GM04504 (cell line): ENCODE data around the gene TRAF3.
"Not testable (repeated sequence)": the region's sequence is repeated elsewhere in the genome, so short reads cannot be mapped to it uniquely, and the experiment has no call there.

ENCODE experiments used
- DNase-seq: peaks from one replicate; pipeline ENCODE4 v3.0.0-alpha.2; 2012; ENCODE audit warnings: low read depth

TRAF3 gene

DNA sequence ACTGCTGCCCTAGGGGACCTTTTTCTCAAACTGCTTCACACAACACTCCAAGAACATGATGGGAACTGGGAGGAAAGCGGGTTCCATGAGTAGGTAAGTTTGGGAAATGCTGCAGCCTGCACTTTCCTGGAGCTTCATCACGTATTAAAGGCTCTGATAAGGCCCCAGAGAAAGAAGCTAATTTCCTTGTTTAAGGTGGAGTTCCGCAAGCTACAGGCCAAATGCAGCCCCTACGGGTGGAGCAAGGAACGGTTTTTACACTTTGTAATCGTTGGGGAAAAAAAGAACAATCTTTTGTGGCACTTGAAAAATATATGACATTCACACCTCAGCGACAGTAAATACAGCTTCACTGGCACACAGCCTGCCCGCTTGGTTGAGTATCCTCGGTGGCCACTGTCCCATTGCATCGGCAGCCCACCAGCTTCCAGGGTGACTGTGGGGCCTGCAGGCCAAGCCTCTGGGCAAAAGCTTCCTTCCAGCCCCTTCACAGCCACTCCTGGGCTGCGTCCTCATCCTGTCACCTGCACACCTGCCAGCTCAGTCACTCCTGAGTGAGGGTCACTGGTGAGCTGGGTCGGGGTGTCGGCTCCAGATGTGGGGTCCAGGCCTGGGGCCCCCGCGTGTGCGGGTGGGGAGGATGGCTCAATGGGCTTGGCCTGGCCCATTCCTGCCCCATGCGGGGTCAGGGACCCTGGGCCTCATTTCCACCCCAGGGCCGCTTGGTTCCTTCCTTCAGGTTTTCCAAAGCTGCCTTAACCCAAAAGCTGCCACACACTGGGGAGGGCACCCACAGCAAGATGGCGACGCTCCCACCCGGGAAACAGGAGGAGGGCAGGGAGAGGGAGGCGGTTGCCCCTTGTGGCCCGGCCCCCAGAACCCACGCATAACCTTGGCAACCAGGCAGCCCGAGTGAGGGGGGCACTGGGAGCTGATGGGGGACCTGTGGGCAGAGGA lies 147.7 kb downstream of the TRAF3 start:
- no peak for DNase-seq

GRCh38 chr14:102925646-102926045 lies 148.4 kb downstream of the TRAF3 start:
- no peak for DNase-seq

DNA sequence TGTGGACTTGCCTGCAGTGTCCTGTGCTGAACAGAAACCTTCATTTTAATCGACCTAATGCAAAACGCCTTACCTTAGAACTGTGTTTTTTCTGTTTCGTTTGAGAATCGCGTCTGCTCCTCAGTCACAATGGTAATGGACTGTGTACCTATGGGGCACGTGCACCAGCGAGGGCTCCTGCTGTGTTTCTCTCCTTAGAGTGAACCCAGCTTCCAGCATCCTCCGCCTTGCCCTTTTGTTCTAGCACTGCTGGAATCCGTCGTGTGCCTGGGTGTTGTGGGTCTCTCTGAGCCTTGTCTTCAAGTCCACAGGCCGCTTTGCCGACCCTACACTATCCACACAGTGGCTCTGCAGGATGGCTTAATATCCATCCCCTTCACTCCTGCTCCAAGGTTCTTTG lies 148.9 kb downstream of the TRAF3 start:
- DNase-seq: no peak

- DNase-seq: not testable (repeated sequence)
These were observed 149.6 kb downstream of the TRAF3 start for GRCh38 chr14:102926840-102927239.

GRCh38 chr14:102927346-102927877 lies 150.2 kb downstream of the TRAF3 start:
- no peak for DNase-seq

- DNase-seq: no peak
These were observed 150.7 kb downstream of the TRAF3 start for GRCh38 chr14:102927878-102928411.

- DNase-seq: no peak
These were observed 151.4 kb downstream of the TRAF3 start for GRCh38 chr14:102928412-102929240.

DNA sequence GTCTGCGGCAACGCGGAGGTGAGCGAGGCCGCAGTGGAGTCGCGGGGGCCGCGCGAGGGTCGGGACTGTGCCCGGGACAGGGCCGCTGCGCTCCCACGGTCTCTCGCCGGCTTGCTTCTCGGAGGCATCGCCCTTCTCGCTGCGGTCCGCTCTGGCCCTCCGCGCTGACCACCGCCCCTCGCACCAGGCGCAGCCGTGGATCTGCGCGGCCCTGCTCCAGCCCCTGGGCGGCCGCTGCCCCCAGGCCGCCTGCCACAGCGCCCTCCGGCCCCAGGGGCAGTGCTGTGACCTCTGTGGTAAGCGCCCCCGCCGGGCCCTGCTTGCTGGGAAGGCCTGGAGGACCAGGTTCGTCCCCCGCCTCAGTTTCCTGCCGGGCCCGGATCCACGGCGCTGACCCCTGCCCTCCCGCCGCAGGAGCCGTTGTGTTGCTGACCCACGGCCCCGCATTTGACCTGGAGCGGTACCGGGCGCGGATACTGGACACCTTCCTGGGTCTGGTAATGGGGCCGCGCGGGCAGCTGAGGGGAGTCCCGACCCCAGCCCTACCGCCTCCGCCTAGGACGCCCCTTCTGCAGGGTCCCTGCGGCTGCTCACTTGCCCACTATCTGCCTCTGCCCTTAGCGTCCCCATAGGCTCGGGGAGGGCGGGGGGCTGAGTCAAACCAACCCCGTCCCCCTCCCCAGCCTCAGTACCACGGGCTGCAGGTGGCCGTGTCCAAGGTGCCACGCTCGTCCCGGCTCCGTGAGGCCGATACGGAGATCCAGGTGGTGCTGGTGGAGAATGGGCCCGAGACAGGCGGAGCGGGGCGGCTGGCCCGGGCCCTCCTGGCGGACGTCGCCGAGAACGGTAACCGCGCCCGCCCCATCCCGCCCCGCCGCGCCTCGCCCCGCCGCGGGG lies 152.2 kb downstream of the TRAF3 start:
- DNase-seq: no peak

DNA sequence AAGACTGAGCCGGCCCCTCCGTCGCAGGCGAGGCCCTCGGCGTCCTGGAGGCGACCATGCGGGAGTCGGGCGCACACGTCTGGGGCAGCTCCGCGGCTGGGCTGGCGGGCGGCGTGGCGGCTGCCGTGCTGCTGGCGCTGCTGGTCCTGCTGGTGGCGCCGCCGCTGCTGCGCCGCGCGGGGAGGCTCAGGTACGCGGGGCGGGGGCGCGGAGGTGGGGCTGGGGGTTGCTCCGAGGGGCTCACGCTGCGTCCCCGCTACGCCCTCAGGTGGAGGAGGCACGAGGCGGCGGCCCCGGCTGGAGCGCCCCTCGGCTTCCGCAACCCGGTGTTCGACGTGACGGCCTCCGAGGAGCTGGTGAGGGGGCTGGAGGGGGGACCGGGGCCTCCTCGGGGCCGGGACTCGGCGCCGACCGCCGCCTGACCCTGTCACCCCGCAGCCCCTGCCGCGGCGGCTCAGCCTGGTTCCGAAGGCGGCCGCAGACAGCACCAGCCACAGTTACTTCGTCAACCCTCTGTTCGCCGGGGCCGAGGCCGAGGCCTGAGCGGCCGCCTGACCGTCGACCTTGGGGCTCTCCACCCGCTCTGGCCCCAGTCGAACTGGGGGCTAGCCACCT lies 153.0 kb downstream of the TRAF3 start:
- DNase-seq: no peak

GRCh38 chr14:102930753-102931579 lies 153.7 kb downstream of the TRAF3 start:
- DNase-seq: no peak

GRCh38 chr14:102931580-102932285 lies 154.5 kb downstream of the TRAF3 start:
- DNase-seq: no peak

DNA sequence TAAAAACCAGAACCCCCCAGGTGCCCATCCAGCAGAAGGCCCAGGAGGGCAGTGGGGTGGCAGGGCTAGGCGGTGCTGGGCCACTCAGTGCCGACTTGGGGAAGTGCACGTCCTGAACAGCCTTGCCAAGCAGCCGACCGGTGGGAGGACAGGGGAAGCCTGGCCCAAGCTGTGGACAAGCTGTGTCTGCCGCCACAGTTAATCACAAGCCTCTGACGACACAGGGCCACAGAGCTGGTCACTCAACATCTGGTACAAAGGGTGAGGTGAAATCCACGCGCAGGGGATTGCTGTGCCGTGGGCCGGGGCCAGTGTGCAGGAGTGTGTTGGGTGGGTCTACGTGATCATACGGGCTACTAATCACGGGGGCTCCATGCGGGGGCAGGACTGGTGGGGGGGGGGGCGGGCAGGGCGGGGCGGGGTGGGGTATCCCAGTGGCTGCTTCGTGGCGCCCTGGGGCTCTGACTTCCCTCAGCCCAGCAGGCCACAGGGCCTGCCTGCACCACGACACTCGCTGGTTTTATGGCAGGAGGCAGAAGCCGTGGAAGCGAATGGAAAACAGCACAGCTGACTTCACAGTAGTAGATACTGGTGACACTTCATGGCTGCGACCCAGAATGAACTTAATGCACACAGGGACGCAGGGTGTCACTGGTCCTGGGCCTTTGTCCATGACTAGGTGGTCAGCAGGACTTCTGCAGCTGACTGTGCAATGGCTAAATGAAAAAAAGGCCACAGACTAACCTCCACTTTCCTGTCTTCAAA lies 155.4 kb downstream of the TRAF3 start:
- DNase-seq: no peak

GRCh38 chr14:102933618-102934231 lies 156.5 kb downstream of the TRAF3 start:
- no peak for DNase-seq

DNA sequence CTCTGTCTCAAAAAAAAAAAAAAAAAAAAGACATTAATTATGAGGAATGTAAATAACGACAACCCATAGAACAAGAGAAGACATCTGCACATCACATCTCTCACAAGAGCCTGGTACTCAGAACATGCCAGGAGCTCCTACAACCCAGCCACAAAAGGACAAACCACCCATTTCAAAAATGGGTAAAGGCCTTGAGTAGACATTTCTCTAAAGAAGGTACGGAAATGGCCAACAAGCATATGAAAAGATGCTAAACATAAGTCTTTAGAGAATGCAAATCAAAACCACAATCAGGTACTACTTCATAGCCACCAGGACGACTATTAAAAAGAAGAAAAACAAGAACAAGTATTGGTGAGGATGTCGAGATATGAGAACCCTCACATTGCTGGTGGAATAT lies 158.5 kb downstream of the TRAF3 start:
- DNase-seq: no peak

- DNase-seq: no peak
These were observed 160.3 kb downstream of the TRAF3 start for GRCh38 chr14:102937331-102938175.

GRCh38 chr14:102938191-102938590 lies 160.9 kb downstream of the TRAF3 start:
- DNase-seq: no peak

- DNase-seq: no peak
These were observed 162.1 kb downstream of the TRAF3 start for GRCh38 chr14:102939329-102939728.
